IPS DF 6.9 (cell line): ENCODE results near the gene SLC39A11.
"Not testable (repeated sequence)": the region's sequence is repeated elsewhere in the genome, so short reads cannot be mapped to it uniquely, and the experiment has no call there.

Source experiments
- DNase-seq: peaks from one replicate; pipeline ENCODE4 v3.0.0-alpha.2; 2013; ENCODE audit warnings: low read depth, low spot score
- H3K27ac ChIP-seq: one replicate; pipeline ENCODE4 v1.5.1; 2013; ENCODE audit warnings: low read length, control low read depth
- H3K27me3 ChIP-seq: 2 replicates; pipeline ENCODE4 v1.6.1; 2013; ENCODE audit warnings: mild to moderate bottlenecking, low read length; ENCODE audit not compliant: control insufficient read depth, insufficient read depth
- H3K36me3 ChIP-seq: 2 replicates; pipeline ENCODE4 v1.6.1; 2013; ENCODE audit warnings: low read length; ENCODE audit not compliant: control insufficient read depth, insufficient read depth
- H3K4me1 ChIP-seq: 2 replicates; pipeline ENCODE4 v1.6.1; 2013; ENCODE audit warnings: low read length; ENCODE audit not compliant: control insufficient read depth, insufficient read depth
- H3K4me3 ChIP-seq: 2 replicates; pipeline ENCODE4 v1.5.1; 2013; ENCODE audit warnings: mild to moderate bottlenecking, low read length
- H3K9me3 ChIP-seq: 2 replicates; pipeline ENCODE4 v1.6.1; 2013; ENCODE audit warnings: low read length, inconsistent platforms; ENCODE audit not compliant: control insufficient read depth, insufficient read depth
- WGBS: extraction: QIAGEN DNeasy Blood & Tissue Kit; methylation state at CpG from one replicate; pipeline ENCODE4 v1.1.7; 2013; ENCODE audit warnings: mixed read lengths, missing lambda C conversion rate; ENCODE audit not compliant: insufficient read length, insufficient coverage; 5-methylcytosine and 5-hydroxymethylcytosine counted together

Gene SLC39A11

GRCh38 chr17:73064084-73064938 is 28.2 kb downstream of the SLC39A11 start:
- no peak for DNase-seq
- H3K27ac ChIP-seq: no peak overlapping the region

GRCh38 chr17:73062726-73063125 is 29.8 kb downstream of the SLC39A11 start:
- H3K9me3 ChIP-seq: no peaks in the 10 kb centered on the region
- no peaks in the 10 kb centered on the region; the same call in 1 of the 2 replicates for H3K4me1 ChIP-seq
- no peak overlapping the region for H3K4me3 ChIP-seq
- no CpG with 5 or more reads among the region's 5 CpGs for WGBS
- H3K27me3 ChIP-seq: no peaks in the 10 kb centered on the region
- no peaks in the 10 kb centered on the region for H3K36me3 ChIP-seq
- DNase-seq: no peak
- no peak overlapping the region for H3K27ac ChIP-seq

More at GRCh38 chr17:73064084-73064938, 28.2 kb downstream of the SLC39A11 start:
- H3K4me3 ChIP-seq: no peak overlapping the region
- H3K9me3 ChIP-seq: no peaks in the 10 kb centered on the region
- no peaks in the 10 kb centered on the region; the same call in 1 of the 2 replicates for H3K4me1 ChIP-seq
- no peaks in the 10 kb centered on the region for H3K27me3 ChIP-seq
- no CpG with 5 or more reads among the region's 6 CpGs for WGBS
- no peaks in the 10 kb centered on the region for H3K36me3 ChIP-seq

- WGBS: no CpG with 5 or more reads among the region's 4 CpGs
- Histone ChIP-seq H3K4me3 (no peak overlapping the region), H3K36me3 (no peaks in the 10 kb centered on the region), H3K27ac (no peak overlapping the region), H3K27me3 (no peaks in the 10 kb centered on the region), H3K4me1 (no peaks in the 10 kb centered on the region; the same call in 1 of the 2 replicates), H3K9me3 (no peaks in the 10 kb centered on the region)
- DNase-seq: no peak
These were observed 31.3 kb downstream of the SLC39A11 start for GRCh38 chr17:73061161-73061560.

DNA sequence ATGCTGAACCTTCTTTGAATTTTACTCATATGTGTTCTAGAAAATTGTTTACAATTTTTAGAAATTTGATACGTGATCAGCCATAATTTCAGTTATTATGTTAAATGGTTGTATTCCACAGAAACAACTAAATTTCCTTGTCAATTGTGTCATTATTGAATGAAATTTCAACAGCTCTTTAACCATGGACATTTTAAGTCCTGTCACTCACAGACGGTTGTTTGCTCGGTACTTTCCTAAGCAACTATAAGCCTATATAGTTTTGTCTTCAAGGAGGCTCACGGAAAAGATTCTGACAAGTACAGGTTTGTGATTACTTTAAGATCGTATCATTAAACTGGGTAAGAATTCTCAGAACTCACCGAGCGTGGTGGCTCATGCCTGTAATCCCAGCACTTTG is 31.8 kb downstream of the SLC39A11 start:
- DNase-seq: no peak
- H3K4me3 ChIP-seq: no peak overlapping the region
- H3K36me3 ChIP-seq: no peaks in the 10 kb centered on the region
- H3K27ac ChIP-seq: no peak overlapping the region
- WGBS: no CpG with 5 or more reads among the region's 7 CpGs
- H3K27me3 ChIP-seq: no peaks in the 10 kb centered on the region
- no peaks in the 10 kb centered on the region for H3K9me3 ChIP-seq
- no peaks in the 10 kb centered on the region; the same call in 1 of the 2 replicates for H3K4me1 ChIP-seq

GRCh38 chr17:73059713-73060112 is 32.8 kb downstream of the SLC39A11 start:
- not testable (repeated sequence) for H3K4me3 ChIP-seq, H3K36me3 ChIP-seq, H3K4me1 ChIP-seq, DNase-seq, H3K27ac ChIP-seq, H3K27me3 ChIP-seq, H3K9me3 ChIP-seq
- WGBS: 100% methylated on average over 2 of the region's 4 CpGs

- DNase-seq: no peak
- Histone ChIP-seq H3K9me3 (no peaks in the 10 kb centered on the region), H3K27me3 (no peaks in the 10 kb centered on the region), H3K4me1 (no peaks in the 10 kb centered on the region), H3K36me3 (no peaks in the 10 kb centered on the region), H3K27ac (no peak overlapping the region), H3K4me3 (no peak overlapping the region)
- no CpG with 5 or more reads among the region's 6 CpGs for WGBS
These were observed 34.5 kb downstream of the SLC39A11 start for GRCh38 chr17:73058022-73058421.

- Histone ChIP-seq H3K4me1 (no peaks in the 10 kb centered on the region), H3K4me3 (no peak overlapping the region), H3K9me3 (no peaks in the 10 kb centered on the region), H3K27me3 (no peaks in the 10 kb centered on the region), H3K36me3 (no peaks in the 10 kb centered on the region), H3K27ac (no peak overlapping the region)
- WGBS: no CpG with 5 or more reads among the region's 5 CpGs
- no peak for DNase-seq
These were observed 35.3 kb downstream of the SLC39A11 start for GRCh38 chr17:73057196-73057595.

- Histone ChIP-seq H3K36me3 (no peaks in the 10 kb centered on the region), H3K4me3 (no peak overlapping the region), H3K27me3 (no peaks in the 10 kb centered on the region), H3K27ac (no peak overlapping the region), H3K9me3 (no peaks in the 10 kb centered on the region), H3K4me1 (no peaks in the 10 kb centered on the region)
- WGBS: 100% methylated on average over 1 of the region's 4 CpGs
- no peak for DNase-seq
These were observed 39.6 kb downstream of the SLC39A11 start for GRCh38 chr17:73052923-73053322.

DNA sequence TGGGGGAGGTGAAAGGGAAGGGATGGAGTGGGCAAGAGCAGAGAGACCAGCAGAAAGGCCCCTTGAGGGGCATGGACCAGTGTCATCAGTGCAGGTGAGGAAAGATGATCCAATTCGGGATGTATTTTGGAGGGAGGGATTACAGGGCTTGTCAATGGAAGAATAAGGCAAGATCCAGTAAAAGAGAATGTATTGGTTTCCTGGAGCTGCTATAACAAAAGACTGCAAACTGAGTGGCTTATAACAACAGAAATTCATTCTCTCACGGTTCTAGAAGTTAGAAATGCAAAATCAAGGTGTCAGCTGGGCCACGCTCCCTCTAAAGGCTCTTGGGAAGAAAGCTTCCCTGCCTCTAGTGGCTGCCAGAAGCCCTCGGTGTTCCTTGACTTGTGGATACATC is 41.7 kb downstream of the SLC39A11 start:
- no CpG with 5 or more reads among the region's 4 CpGs for WGBS
- Histone ChIP-seq H3K4me1 (no peaks in the 10 kb centered on the region), H3K4me3 (no peak overlapping the region)

GRCh38 chr17:73048170-73048569 is 44.3 kb downstream of the SLC39A11 start:
- Histone ChIP-seq H3K9me3 (no peaks in the 10 kb centered on the region), H3K27ac (no peak overlapping the region), H3K36me3 (no peaks in the 10 kb centered on the region), H3K4me3 (no peak overlapping the region), H3K27me3 (no peaks in the 10 kb centered on the region), H3K4me1 (no peaks in the 10 kb centered on the region)
- WGBS: no CpG with 5 or more reads among the region's 4 CpGs
- DNase-seq: no peak

More for the DNA sequence above, 41.7 kb downstream of the SLC39A11 start:
- no peaks in the 10 kb centered on the region for H3K36me3 ChIP-seq
- no peaks in the 10 kb centered on the region for H3K27me3 ChIP-seq
- no peaks in the 10 kb centered on the region for H3K9me3 ChIP-seq
- H3K27ac ChIP-seq: no peak overlapping the region
- DNase-seq: no peak

DNA sequence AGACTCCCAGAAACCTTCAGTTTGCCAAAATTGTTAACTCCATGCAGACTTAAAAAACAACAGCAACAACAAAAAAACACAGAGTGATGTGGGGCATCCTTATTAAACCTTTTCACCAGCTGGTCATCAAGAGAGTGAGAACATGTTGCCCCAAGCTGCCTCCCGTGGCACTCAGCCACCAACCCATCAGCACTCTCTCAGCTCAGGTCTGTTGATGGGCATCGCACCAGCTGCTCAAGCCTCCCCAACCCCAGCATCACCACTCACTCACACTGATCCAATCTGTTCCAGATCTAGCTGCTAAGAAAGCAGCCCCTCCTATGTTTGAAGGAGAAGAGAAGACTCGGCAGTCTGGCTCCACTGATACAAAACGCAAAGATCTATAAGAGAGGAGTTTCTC is 46.8 kb downstream of the SLC39A11 start:
- Histone ChIP-seq H3K4me1 (no peaks in the 10 kb centered on the region), H3K4me3 (no peak overlapping the region), H3K36me3 (no peaks in the 10 kb centered on the region), H3K27ac (no peak overlapping the region), H3K9me3 (no peaks in the 10 kb centered on the region), H3K27me3 (no peaks in the 10 kb centered on the region)
- WGBS: no CpG with 5 or more reads among the region's 4 CpGs
- no peak for DNase-seq
